GM11168 (cell line): ENCODE data around the gene PRIMA1.

Experiments used
- in situ Hi-C: fragments of 300-500 bp; cut with MboI; formaldehyde crosslinking; loops from one replicate; pipeline ENCODE4 v1.12.0; 2022; ENCODE audit warnings: low sequenced_read_pairs; ENCODE audit not compliant: unreplicated experiment

Gene PRIMA1

GRCh38 chr14:93764211-93764659, 24.1 kb downstream of the PRIMA1 start:
- in situ Hi-C loops, result no loop called here

GRCh38 chr14:93759719-93760307, 28.5 kb downstream of the PRIMA1 start:
- in situ Hi-C loops, result no loop called here

DNA sequence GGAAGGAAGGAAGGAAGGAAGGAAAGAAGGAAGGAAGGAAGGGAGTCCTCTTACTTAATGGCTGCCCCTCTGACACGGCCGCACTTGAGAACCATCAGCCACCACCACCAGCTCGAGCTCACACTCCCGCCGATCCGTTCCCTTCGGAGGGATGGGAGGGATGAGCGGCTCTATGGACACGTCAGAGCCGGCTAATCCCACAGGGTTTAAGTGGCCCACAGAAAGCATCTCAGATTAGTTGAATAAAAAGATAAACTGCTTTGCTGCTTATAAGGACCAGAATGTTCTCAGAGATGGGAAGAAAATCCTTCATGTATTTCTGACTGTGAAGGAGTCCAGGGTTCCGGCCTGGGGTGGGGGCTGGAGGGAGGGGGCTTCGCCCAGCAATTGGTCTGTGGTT, 31.1 kb downstream of the PRIMA1 start:
- in situ Hi-C loops, result no loop called here

DNA sequence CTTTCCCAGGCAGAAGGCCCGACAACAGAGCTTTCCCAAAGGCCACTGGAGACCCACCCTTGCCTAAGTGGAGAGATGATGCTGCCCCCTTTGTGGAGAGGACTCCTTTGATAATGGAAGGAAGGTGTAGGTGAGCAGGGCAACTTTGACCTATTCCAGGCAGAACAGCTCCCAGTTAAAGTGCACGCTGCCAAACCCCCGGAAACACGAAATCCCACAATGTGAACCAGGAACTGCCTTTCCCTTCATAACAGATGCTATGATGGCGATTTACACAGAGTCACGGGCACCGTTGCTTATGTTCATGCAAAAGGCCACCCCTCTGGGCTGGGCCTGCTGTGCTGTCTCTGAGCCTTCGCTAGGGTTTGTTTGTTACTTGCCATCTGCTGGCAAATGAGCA, 34.6 kb downstream of the PRIMA1 start:
- in situ Hi-C loops, result no loop called here

DNA sequence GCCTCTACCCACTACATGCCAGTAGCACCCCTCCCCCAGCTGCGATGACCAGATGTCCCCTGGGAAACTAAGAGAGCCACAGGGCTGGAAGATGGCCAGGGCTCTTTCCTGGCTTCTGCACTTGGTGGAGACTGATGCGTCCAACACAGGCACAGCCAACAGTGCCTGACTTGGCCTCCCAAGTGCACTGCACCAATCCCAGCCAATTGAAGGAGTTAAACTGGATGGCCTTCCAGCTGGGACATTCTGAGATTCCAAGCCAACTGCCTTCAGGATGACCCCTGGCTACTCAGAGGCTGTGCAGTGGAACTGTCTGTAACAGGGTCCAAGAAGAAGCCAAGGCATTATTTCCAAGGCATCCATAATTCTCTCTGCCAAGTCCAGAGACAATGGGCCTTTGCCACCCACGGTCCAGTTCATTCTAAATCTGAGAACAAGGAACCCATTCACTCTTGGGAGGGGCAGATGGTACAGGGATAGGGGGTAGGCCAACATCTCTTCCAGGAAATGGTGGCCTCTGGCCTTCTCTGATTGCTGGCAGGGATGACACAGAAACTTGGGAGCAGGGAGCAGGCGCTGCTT, 35.2 kb downstream of the PRIMA1 start:
- in situ Hi-C loops, result no loop called here

GRCh38 chr14:93751946-93752655, 36.2 kb downstream of the PRIMA1 start:
- in situ Hi-C loops, result no loop called here

DNA sequence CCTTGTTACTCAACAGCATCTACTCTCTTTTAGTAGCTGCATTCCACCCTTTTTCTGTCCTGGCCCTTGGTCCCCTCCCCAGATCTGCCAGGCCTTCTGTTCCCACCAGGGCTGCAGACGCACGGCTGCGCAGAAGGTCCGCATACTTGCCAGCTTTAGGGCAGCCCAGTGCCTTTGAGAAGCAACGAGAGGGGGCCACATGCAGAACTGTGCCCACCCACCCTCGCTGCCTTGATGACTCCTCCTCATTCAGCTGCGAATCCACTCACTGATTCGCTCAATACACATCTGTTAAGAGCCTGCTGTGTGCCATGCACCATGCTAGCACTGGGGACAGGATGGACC, 39.2 kb downstream of the PRIMA1 start:
- in situ Hi-C loops, result no loop called here

- in situ Hi-C loops, result no loop called here
Observed at GRCh38 chr14:93748208-93749075, 39.8 kb downstream of the PRIMA1 start.

DNA sequence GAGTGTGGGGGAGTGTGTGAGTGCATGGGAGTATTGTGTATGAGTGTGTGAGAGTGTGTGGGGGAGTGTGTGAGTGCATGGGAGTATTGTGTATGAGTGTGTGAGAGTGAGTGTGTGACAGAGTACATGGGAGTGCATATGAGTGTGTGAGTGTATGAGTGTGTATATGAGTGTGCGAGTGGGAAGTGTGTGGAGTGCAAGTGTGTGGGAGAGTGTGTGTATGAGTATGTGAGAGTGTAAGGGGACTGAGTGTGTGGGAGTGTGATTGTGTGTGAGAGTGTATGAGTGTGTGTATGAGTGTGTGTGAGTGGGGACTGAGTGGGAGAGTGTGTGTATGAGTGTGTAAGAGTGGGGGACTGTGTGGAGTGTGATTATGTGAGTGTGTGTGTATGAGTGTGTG, 40.7 kb downstream of the PRIMA1 start:
- in situ Hi-C loops, result no loop called here

DNA sequence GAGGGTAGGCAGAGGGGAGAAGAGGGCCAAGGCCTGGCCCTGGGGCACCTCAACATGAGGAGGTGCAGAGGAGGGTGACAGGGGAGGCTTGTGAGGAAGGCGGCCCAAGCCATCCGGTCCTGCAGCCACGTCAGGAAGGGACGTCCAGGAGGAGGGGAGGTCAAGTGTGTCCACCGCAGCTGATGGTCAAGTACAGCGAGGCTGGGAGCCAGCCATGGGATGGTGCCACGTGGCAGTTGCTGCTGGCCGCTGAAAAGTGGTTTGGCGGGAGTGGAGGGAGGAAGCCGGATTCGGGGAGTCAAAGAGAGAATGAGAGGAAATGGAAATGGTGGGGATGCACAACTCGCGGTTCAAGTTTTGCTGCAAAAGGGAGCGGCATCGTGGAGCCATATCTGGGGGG, 41.2 kb downstream of the PRIMA1 start:
- in situ Hi-C loops, result no loop called here

DNA sequence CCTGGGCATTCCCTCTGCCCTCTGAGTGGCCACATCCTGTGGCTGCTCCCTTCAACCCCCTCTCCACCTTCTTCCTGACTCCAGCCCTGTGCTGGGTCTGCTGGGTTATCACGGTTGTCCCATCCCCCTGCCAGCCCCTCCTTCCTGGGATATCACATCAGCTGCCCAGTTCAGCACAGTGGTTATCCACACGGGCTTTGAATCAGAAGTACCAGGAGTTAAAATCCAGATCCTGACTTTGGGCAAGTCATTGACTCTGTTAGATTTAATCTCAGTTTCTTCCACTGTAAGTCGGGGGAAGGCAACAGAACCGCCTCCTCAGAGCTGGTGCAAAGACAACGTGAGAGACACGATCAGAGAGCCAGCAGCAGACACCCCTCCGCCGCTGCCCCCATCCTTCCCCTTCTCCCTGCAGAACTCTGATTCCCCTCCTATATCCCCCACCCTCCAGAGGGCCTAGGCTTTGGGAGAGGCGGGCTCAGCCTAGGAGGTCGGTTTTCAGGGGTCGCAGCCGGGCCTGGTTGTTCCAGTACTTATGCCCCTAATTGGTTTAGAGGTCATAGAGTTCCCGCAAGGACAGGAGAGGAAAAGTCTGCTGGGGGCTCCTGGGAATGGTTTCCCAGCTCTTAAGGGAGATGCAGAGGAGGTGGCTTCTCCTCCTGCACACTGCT, 42.5 kb downstream of the PRIMA1 start:
- in situ Hi-C loops, result no loop called here

DNA sequence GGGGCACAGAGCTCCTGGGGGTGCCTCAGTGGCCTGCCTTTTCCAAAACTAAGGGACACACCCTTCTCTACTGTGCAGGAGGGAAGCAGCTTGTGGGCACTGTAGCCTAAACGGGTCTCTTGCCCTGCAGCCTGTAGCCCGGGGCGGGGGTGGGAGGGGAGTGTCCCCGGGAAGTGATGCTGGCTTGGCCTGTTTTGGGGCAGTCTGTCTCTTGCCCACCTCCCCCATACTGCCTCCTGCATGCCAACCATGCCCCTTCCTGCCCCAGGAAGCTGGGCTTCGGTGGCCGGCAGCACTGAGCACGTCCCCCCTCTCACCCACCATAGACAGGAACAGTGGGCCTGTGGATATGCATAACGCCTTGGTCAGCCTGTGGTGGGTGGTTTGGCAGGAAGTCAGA, 43.4 kb downstream of the PRIMA1 start:
- in situ Hi-C loops, result no loop called here

GRCh38 chr14:93744176-93744575, 44.1 kb downstream of the PRIMA1 start:
- in situ Hi-C loops, result no loop called here

DNA sequence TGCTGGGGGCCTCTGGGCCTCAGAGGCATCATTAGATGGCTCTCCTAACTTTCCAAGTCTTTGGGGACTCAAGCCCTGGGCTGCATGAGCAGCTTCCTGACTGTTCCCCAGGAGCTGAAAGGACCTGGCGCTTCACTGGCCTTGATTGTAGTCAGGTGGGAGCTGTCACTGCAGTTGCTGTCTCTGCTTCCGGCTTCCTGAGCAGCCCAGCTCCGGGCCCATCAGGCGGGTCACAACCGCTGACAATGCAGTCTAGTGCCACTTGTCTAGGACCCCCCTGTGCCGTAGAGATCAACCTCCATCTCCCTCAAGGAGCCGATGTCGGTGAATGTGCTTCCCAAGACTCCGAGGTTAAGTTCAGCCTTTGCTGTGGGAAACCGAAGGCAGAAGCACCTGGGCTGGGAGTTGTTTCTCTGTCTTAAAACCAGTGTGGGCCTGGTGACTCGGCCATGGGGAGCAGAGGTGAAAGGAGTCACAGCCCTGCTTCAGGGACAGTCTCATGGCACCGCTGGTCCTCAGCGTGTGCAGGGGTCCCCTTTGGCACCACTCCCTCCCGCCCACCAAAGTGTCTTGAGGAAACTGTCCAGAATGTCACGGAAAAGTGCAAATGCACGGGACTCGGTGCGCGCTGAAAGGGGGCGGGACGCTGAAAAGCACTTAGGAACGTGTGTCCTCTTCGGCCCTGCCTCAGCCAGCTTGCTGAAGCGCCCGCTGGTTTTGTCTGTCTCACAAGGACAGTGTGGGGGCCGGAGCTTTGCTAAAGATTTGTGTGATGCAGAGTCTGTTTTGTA, 44.8 kb downstream of the PRIMA1 start:
- in situ Hi-C loops, result no loop called here

DNA sequence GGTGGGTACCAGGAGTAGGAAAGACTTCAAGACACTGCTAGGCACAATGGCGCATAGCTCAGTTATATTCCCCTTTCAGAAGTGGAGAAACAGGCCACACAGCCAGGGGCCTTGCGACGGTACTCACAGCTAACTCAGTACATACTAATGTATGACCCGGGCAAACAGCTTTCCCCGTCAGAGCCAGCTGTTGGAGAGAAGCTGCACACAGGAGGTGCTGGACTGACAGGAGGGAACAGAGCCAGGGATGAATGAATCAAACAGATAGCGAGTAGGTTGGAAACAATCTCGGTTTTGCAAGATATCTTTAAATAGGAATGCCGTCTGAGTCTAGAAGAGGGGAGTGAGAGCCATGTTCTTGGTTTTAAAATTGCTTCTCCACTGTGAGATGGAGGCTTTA, 45.5 kb downstream of the PRIMA1 start:
- in situ Hi-C loops, result no loop called here

- in situ Hi-C loops, result no loop called here
Observed at GRCh38 chr14:93741556-93742230, 46.6 kb downstream of the PRIMA1 start.

- in situ Hi-C loops, result no loop called here
Observed at GRCh38 chr14:93737634-93738033, 50.7 kb downstream of the PRIMA1 start.

DNA sequence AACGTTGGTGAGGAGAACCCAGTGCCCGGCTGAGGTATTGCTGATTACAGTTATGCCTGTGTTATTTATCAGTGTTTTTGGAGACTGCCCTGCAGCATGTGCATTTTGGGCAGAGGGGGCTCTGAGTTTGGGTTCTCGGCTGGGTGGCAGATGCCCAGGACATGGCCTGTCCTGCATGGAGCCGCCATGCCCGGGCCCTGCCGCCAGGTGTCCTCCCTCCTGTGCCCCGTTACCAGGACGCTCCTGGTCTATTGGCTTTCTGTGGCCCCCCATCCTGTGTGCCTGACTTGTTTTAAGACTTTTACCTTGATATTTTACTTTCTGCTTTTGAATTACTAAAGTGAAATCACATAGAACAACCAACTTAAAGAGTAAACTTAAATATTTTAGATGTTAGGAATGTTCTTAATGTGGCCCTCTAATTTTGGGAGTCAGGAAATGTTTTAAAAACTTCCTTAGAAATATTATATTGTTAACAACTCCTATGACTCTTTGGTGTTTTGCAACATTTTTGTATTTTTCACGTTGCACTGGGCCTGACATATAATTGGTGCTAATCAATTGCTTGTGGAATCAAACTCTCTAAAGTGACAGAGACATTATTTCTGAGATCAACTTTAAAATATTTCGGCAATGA, 51.8 kb downstream of the PRIMA1 start:
- in situ Hi-C loops, result no loop called here

DNA sequence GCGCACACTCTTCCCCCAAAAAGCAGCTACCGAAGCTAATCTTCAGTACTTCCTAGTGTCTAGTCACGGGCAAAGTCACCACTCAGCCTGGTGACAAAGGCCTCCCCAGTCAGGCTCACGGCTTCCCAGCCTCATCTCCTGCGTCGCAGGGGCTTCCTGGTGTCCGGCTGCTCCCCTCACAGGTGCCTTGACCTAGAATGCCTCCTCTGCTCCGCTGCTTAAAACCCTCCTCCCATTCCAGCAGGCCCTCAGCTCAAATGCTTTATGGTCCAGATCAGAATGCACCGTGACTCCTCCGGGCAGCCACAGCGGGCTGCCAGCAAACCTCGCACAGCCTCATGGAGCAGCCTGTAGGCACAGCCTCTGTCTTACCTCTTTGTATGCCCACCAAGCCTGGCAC, 53.1 kb downstream of the PRIMA1 start:
- in situ Hi-C loops, result no loop called here
